Endothelial cell (in vitro differentiated cells): ENCODE data around the gene PSORS1C1. TPM values are rescaled to one million over a fixed set of nuclear protein-coding genes. Genes with fewer than 3 reads are reported as not detected.

Experiments used
- DNase-seq: peaks from one replicate; pipeline ENCODE4 v3.0.0; 2021; ENCODE audit warnings: low spot score
- H3K27ac Mint-ChIP-seq: one replicate; pipeline ENCODE4 v1.8.0; 2021; ENCODE audit warnings: mixed read lengths, inconsistent platforms; ENCODE audit not compliant: unreplicated experiment
- H3K27me3 Mint-ChIP-seq: one replicate; pipeline ENCODE4 v1.8.0; 2021; ENCODE audit warnings: mild to moderate bottlenecking, moderate library complexity, mixed read lengths, inconsistent platforms; ENCODE audit not compliant: unreplicated experiment
- H3K36me3 Mint-ChIP-seq: one replicate; pipeline ENCODE4 v1.8.0; 2021; ENCODE audit warnings: mild to moderate bottlenecking, low read depth, mixed read lengths, inconsistent platforms; ENCODE audit not compliant: unreplicated experiment
- H3K4me1 Mint-ChIP-seq: one replicate; pipeline ENCODE4 v1.8.0; 2021; ENCODE audit warnings: mild to moderate bottlenecking, mixed read lengths, inconsistent platforms; ENCODE audit not compliant: unreplicated experiment
- H3K4me3 Mint-ChIP-seq: one replicate; pipeline ENCODE4 v1.8.0; 2021; ENCODE audit warnings: mild to moderate bottlenecking, mixed read lengths, inconsistent platforms; ENCODE audit not compliant: unreplicated experiment
- H3K9me3 Mint-ChIP-seq: one replicate; pipeline ENCODE4 v1.8.0; 2021; ENCODE audit warnings: mixed read lengths, inconsistent platforms; ENCODE audit not compliant: unreplicated experiment
- CTCF ChIP-seq: fragments of 200-600 bp; sonication (generic); IDR thresholded peaks from one replicate; pipeline ENCODE4 v1.5.0; 2021; ENCODE audit warnings: antibody characterized with exemption; ENCODE audit not compliant: unreplicated experiment
- total RNA-seq: library from RNA; stranded (reverse); fragmentation: NEBNext Ultra II Directional; extraction: Animal tissue kit (Norgen Biotek cat#: 25700); gene quantifications from one replicate; pipeline ENCODE4 v1.2.1, GENCODE V29; 2021; ENCODE audit not compliant: unreplicated experiment

PSORS1C1 gene
- total RNA-seq, 1 donor from 2014 or later = 0.54 TPM

GRCh38 chr6:31129130-31129529, 14.5 kb downstream of the PSORS1C1 start:
- H3K9me3 Mint-ChIP-seq = no peaks in the 10 kb centered on the region

GRCh38 chr6:31130751-31131150, 16.2 kb downstream of the PSORS1C1 start:
- no peak for DNase-seq

More at GRCh38 chr6:31129130-31129529, 14.5 kb downstream of the PSORS1C1 start:
- Mint-ChIP-seq H3K27me3 (peaks cover 8% of the 10 kb centered on the region), H3K4me1 (peaks cover 10% of the 10 kb centered on the region), H3K4me3 (no peak overlapping the region), H3K27ac (no peak overlapping the region), H3K36me3 (no peaks in the 10 kb centered on the region)
- TF ChIP-seq CTCF = no peak
- no peak for DNase-seq

GRCh38 chr6:31131595-31131994, 17.0 kb downstream of the PSORS1C1 start:
- H3K27me3 Mint-ChIP-seq = peaks cover 8% of the 10 kb centered on the region
- DNase-seq = no peak
- H3K4me1 Mint-ChIP-seq = no peaks in the 10 kb centered on the region
- H3K4me3 Mint-ChIP-seq = no peak overlapping the region
- no peak for TF ChIP-seq CTCF
- no peaks in the 10 kb centered on the region for H3K9me3 Mint-ChIP-seq
- H3K36me3 Mint-ChIP-seq = no peaks in the 10 kb centered on the region
- H3K27ac Mint-ChIP-seq = no peak overlapping the region

More at GRCh38 chr6:31130751-31131150, 16.2 kb downstream of the PSORS1C1 start:
- Mint-ChIP-seq H3K4me1 (peaks cover 3% of the 10 kb centered on the region), H3K36me3 (no peaks in the 10 kb centered on the region), H3K4me3 (no peak overlapping the region), H3K27ac (no peak overlapping the region), H3K9me3 (no peaks in the 10 kb centered on the region), H3K27me3 (peaks cover 8% of the 10 kb centered on the region)
- no peak for TF ChIP-seq CTCF

- H3K9me3 Mint-ChIP-seq = no peaks in the 10 kb centered on the region
- peaks cover 4% of the 10 kb centered on the region for H3K36me3 Mint-ChIP-seq
- no peak for DNase-seq
- no peak overlapping the region for H3K4me3 Mint-ChIP-seq
- H3K4me1 Mint-ChIP-seq = peaks cover 4% of the 10 kb centered on the region
- no peak overlapping the region for H3K27ac Mint-ChIP-seq
- no peak for TF ChIP-seq CTCF
- H3K27me3 Mint-ChIP-seq = peaks cover 8% of the 10 kb centered on the region
Observed at GRCh38 chr6:31132806-31133205, 18.2 kb downstream of the PSORS1C1 start.

GRCh38 chr6:31135710-31136109, 21.1 kb downstream of the PSORS1C1 start:
- H3K9me3 Mint-ChIP-seq = no peaks in the 10 kb centered on the region
- H3K27ac Mint-ChIP-seq = no peak overlapping the region
- H3K4me1 Mint-ChIP-seq = peaks cover 14% of the 10 kb centered on the region
- H3K36me3 Mint-ChIP-seq = peaks cover 7% of the 10 kb centered on the region
- no peak overlapping the region for H3K4me3 Mint-ChIP-seq
- DNase-seq = no peak
- peaks cover 3% of the 10 kb centered on the region for H3K27me3 Mint-ChIP-seq
- TF ChIP-seq CTCF = no peak
